AG04450 (cell line): ENCODE measurements around the gene ULBP3. TPM values are rescaled to one million over a fixed set of nuclear protein-coding genes. Genes with fewer than 3 reads are reported as not detected.

Experiments
- CTCF ChIA-PET: fragments of 300-600, 350-600 bp; formaldehyde crosslinking; extraction: SDS; loops from one replicate; lab custom pipeline; 2022; ENCODE audit warnings: antibody characterized with exemption, inconsistent platforms; lab: Charles Lee
- POLR2A ChIA-PET: fragments of 350-600 bp; formaldehyde crosslinking; extraction: SDS; loops from one replicate; lab custom pipeline; 2021; ENCODE audit warnings: antibody characterized with exemption, inconsistent platforms; lab: Yijun Ruan, JAX
- DNase-seq: peaks from one replicate; pipeline ENCODE4 v3.0.0-alpha.2; 2011; ENCODE audit warnings: low read depth, low spot score
- H3K27ac ChIP-seq: one replicate; pipeline ENCODE4 v1.5.1; 2012; ENCODE audit warnings: low read depth, low read length, control low read depth
- H3K27me3 ChIP-seq: one replicate; pipeline ENCODE4 v1.6.0; 2012; ENCODE audit warnings: low read length; ENCODE audit not compliant: control insufficient read depth, insufficient read depth
- H3K4me3 ChIP-seq: 2 replicates; pipeline ENCODE4 v1.5.1; 2011; ENCODE audit warnings: mild to moderate bottlenecking, low read depth, low read length, control low read depth
- H3K9me3 ChIP-seq: 2 replicates; pipeline ENCODE4 v1.5.1; 2012; ENCODE audit warnings: low read length; ENCODE audit not compliant: control insufficient read depth, insufficient read depth
- polyA plus RNA-seq: library from polyadenylated mRNA; depleted of rRNA; stranded (reverse); fragments of >200 nt; gene quantifications from 2 replicates; pipeline ENCODE4 v1.2.3, GENCODE V29; 2011
- TF ChIP-seq, protein P1 (sequence below): IDR thresholded peaks from 2 replicates; pipeline ENCODE4 v1.5.1; 2011; ENCODE audit warnings: low read depth, low read length, control low read depth, inconsistent platforms

Gene ULBP3
- polyA plus RNA-seq, 1 experiment: 16.0 TPM

DNA sequence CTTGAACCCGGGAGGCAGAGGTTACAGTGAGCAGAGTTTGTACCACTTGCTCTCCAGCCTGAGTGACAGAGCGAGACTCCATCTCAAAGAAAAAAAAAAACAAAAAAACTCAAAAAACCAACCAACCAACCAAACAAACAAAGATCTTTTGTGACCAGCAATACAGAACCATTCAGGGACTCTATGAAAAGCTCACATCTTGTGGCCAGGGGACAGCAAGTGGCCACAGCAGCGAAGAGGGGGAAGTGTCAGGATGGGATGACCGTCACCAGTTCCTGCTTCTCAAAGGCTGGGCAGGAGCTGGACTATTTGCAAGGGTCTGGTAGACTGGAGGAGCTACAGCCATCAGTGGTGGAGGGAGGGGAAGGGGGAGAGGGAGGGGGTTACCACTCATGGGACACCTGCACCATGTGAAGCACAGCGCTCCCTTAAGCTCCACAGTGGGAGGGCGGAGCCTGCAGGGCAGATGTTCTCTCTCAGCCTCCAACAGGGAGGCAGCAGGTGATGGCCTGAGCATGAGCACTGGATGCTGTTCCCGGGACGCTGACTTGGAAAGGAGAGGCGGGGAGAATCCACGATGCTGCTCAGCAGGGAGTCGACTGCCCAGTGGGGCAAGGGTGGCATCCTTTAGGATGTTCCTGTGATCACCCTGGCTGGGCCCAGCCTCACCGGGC lies 19.7 kb upstream of the ULBP3 start:
- TF ChIP-seq, protein P1, sequence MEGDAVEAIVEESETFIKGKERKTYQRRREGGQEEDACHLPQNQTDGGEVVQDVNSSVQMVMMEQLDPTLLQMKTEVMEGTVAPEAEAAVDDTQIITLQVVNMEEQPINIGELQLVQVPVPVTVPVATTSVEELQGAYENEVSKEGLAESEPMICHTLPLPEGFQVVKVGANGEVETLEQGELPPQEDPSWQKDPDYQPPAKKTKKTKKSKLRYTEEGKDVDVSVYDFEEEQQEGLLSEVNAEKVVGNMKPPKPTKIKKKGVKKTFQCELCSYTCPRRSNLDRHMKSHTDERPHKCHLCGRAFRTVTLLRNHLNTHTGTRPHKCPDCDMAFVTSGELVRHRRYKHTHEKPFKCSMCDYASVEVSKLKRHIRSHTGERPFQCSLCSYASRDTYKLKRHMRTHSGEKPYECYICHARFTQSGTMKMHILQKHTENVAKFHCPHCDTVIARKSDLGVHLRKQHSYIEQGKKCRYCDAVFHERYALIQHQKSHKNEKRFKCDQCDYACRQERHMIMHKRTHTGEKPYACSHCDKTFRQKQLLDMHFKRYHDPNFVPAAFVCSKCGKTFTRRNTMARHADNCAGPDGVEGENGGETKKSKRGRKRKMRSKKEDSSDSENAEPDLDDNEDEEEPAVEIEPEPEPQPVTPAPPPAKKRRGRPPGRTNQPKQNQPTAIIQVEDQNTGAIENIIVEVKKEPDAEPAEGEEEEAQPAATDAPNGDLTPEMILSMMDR: no peak
- no peak overlapping the region for H3K4me3 ChIP-seq
- DNase-seq: no peak
- POLR2A ChIA-PET: no interaction called here
- H3K27ac ChIP-seq: no peak overlapping the region
- H3K9me3 ChIP-seq: no peaks in the 10 kb centered on the region
- peaks cover 9% of the 10 kb centered on the region for H3K27me3 ChIP-seq
- CTCF ChIA-PET: interaction anchor here (0.6 to 2.1 kb wide), 4 partner anchors 8 to 246 kb away, joined by 3 to 9 read pairs (median 3); no protein-coding TSS in a partner anchor

DNA sequence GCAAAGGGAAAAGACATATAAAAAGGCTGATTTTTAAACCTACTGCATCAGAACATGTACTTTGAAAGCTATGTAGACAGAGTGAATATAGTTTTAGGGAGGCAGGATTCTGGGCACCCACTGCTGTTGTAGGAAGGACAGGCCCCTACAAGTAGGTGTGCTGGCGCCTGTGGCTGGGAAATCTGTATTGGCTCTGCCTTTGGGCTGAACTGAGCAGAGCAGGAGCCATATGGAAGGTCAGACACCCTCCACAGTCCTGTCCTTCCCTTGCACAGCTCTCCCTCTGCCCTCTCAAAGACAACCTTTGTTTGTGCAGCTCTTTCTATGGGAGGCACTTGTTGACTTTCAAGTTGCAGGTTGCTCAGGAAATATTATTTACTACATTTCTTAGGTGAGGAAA lies 18.4 kb upstream of the ULBP3 start:
- peaks cover 9% of the 10 kb centered on the region for H3K27me3 ChIP-seq
- no peak overlapping the region for H3K4me3 ChIP-seq
- ChIA-PET POLR2A (no interaction called here), CTCF (no interaction called here)
- H3K27ac ChIP-seq: no peak overlapping the region
- DNase-seq: no peak
- no peaks in the 10 kb centered on the region for H3K9me3 ChIP-seq
- TF ChIP-seq, protein P1: no peak

DNA sequence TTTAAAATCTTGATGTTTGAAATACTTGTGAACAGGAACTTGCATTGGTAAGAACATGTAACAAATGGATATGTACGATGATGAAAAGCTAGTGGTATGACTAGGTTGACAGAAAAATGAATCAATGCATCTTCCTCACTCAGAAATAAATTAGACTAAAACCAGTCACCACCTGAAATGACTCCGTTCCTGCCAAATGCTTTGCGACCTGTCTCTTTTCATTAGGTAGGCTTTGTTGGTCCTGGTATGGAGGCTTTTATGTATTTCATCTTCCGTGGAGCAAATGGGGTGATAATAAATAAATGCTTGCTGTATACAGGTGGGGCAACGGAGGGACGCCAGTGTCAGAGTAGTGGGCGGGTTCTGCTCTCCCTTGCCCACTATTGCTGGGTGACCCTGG lies 17.1 kb upstream of the ULBP3 start:
- no peak for DNase-seq
- TF ChIP-seq, protein P1: no peak
- ChIA-PET POLR2A (no interaction called here), CTCF (interaction anchor here (1.0 kb wide), 1 partner anchor 309 kb away, joined by 3 read pairs; no protein-coding TSS in a partner anchor)
- Histone ChIP-seq H3K4me3 (no peak overlapping the region), H3K27me3 (peaks cover 9% of the 10 kb centered on the region), H3K27ac (no peak overlapping the region), H3K9me3 (no peaks in the 10 kb centered on the region)

DNA sequence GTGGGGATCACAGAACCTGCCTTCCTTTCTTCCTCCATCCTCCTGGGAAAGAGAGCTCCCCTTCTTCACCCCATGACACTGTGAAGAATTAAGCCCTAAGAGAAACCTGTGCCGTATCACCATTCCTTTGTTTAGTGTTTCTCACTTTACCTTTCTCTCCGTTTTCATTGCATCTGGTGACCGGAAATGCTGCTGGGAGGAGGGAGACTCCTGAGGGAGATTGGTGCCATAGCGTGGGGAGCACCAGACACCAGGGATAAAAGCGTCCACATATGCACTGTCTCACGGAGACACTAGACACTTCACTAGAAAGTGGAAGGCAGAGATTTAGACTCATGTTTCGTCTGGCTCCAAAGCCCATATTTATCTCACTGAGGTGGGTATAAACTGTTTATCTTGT lies 15.5 kb upstream of the ULBP3 start:
- Histone ChIP-seq H3K4me3 (no peak overlapping the region), H3K9me3 (no peaks in the 10 kb centered on the region), H3K27me3 (peaks cover 9% of the 10 kb centered on the region), H3K27ac (no peak overlapping the region)
- TF ChIP-seq, protein P1: no peak
- no peak for DNase-seq
- POLR2A ChIA-PET: no interaction called here
- CTCF ChIA-PET: no interaction called here

DNA sequence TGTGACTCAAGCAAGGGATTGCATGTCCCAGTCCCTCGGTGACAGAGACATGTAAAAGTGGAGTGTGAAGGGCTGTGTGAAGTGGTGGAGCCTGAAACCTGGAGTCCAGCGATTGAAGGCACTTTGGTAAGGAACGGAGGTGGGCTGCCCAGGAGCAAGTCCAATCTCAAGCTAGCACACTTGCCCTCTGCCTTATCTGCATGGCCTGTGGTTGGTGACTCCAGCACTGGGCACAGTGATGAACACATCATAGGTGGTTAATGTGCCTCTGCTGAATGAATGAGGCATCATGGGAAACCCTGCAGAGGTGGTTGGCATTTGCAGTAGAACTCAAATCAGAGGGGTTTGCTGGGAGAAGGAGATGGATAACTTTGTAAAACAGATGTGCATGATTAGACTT lies 14.9 kb upstream of the ULBP3 start:
- DNase-seq: no peak
- Histone ChIP-seq H3K9me3 (no peaks in the 10 kb centered on the region), H3K27me3 (peaks cover 9% of the 10 kb centered on the region), H3K27ac (no peak overlapping the region), H3K4me3 (no peak overlapping the region)
- POLR2A ChIA-PET: no interaction called here
- CTCF ChIA-PET: no interaction called here
- TF ChIP-seq, protein P1: no peak
